Psoas muscle (tissue), 8 donors: ENCODE measurements around the gene RPP14. TPM values are rescaled to one million over a fixed set of nuclear protein-coding genes. Genes with fewer than 3 reads are reported as not detected.
"Not testable (repeated sequence)": the region's sequence is repeated elsewhere in the genome, so short reads cannot be mapped to it uniquely, and the experiment has no call there.

Experiments used
- ATAC-seq, 4 donors: fragments of 200-7000 bp; cut with Tn5 transposase; one replicate each; pipeline ENCODE4 v1.9.1; 2020; ENCODE audit warnings: moderate library complexity in 3 of 4, mild to moderate bottlenecking in 2 of 4
- DNase-seq, 2 donors: peaks; one replicate each; pipeline ENCODE4 v3.0.0-alpha.2; 2020
- H3K27ac ChIP-seq: fragments of 200-600 bp; one replicate; pipeline ENCODE4 v1.8.0; 2022
- H3K27me3 ChIP-seq, 3 donors: fragments of 200-600 bp in 1 of 3; one replicate each; pipeline versions ENCODE4 v1.6.1 to v1.8.0; 2013 to 2022; ENCODE audit warnings: low read length in 2 of 3, mild to moderate bottlenecking in 2 of 3, moderate library complexity in 1 of 3; ENCODE audit not compliant: insufficient read depth in 3 of 3
- H3K36me3 ChIP-seq, 2 donors: fragments of 200-600 bp in 1 of 2; one replicate each; pipeline versions ENCODE4 v1.6.1 to v1.8.0; 2013 to 2022; ENCODE audit warnings: low read depth in 1 of 2, mild to moderate bottlenecking in 1 of 2, moderate library complexity in 1 of 2; ENCODE audit not compliant: insufficient read depth in 1 of 2
- H3K4me1 ChIP-seq: fragments of 200-600 bp; one replicate; pipeline ENCODE4 v1.8.0; 2022
- H3K4me3 ChIP-seq: fragments of 200-600 bp; one replicate; pipeline ENCODE4 v1.8.0; 2022; ENCODE audit warnings: mild to moderate bottlenecking
- H3K9me3 ChIP-seq: fragments of 200-600 bp; one replicate; pipeline ENCODE4 v1.8.0; 2022
- CTCF ChIP-seq: fragments of 200-600 bp; IDR thresholded peaks from one replicate; pipeline ENCODE4 v1.8.0; 2022; ENCODE audit warnings: antibody characterized with exemption
- WGBS, 3 donors: extraction: QIAGEN DNeasy Blood & Tissue Kit; methylation state at CpG; one replicate each; pipeline versions ENCODE4 v1.1.6 to v1.1.7; 2013; 5-methylcytosine and 5-hydroxymethylcytosine counted together
- intact Hi-C, 2 donors: fragments of 100-400 bp; cut with DNase I; formaldehyde crosslinking; loops; one replicate each; pipeline versions ENCODE4 v1.11.0 to v1.14.2; 2022
- polyA plus RNA-seq, 3 donors: library from polyadenylated mRNA; stranded (reverse); fragments of 200-250 nt; gene quantifications; one replicate each; pipeline ENCODE4 v1.2.3, GENCODE V29; 2013
- total RNA-seq, 4 donors: library from RNA; stranded (reverse); fragmentation: NEBNext Ultra II Directional in 2 of 4; extraction: Animal tissue kit (Norgen Biotek cat#: 25700) in 2 of 4; gene quantifications; one replicate each; pipeline versions ENCODE4 v1.2.1 to v1.2.4, GENCODE V29; 2021 to 2023
- donor health status: healthy with polysubstance abuse.
- donor health status: DM: no; HTN: no; CAD: no; lungs with moderate emphysema.
- donor health status: Bipolar disorder and iron deficiency.
- donor health status: healthy.
- donor health status: DM: yes; HTN: yes; CAD: no.
- donor health status: DM: no; HTN: no; CAD: no.
- donor health status: DM: no; HTN: no; CAD: no.
- donor health status: DM: yes; HTN: yes; CAD: no.

The RPP14 gene
- total and polyA plus RNA-seq, 7 donors, result 17.3 to 36.6 (median 28.0) TPM

DNA sequence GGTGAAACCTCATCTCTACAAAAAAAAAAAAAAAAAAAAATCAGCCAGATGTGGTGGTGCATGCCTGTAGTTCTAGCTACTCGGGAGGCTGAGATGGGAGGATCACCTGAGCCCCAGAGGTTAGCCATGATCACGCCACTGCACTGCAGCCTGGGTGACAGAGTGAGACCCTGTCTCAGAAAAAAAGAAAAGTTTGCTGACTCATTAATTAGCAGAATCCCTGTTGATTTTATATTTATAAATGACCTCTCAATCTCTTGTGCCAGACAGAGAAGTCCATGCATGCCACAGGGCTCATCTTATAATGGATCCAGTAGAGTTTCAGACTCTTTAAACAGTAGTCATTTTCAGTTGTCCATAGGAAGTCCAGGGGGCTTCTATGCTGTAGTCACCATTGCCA lies 35.6 kb upstream of the RPP14 start:
- no peak overlapping the region for H3K4me3 ChIP-seq
- H3K36me3 ChIP-seq, result peaks cover 0 to 33% of the 10 kb centered on the region in 2 donors
- DNase-seq (no peak), ATAC-seq (no peak)
- no peaks in the 10 kb centered on the region for H3K4me1 ChIP-seq
- no peaks in the 10 kb centered on the region for H3K27me3 ChIP-seq
- no peaks in the 10 kb centered on the region for H3K9me3 ChIP-seq
- 95 to 98% (median 98%) methylated on average over 2 of the region's 2 CpGs for WGBS, 3 donors
- intact Hi-C loops, result no loop called here
- H3K27ac ChIP-seq, result no peak overlapping the region
- TF ChIP-seq CTCF, result no peak

- ATAC-seq (peak in 3 of 4 donors; percentile 24 to 63 (median 48)), DNase-seq (no peak)
- intact Hi-C loops, result no loop called here
- Histone ChIP-seq H3K27me3 (no peaks in the 10 kb centered on the region), H3K9me3 (no peaks in the 10 kb centered on the region), H3K36me3 (peaks cover 0 to 36% of the 10 kb centered on the region in 2 donors), H3K4me1 (no peaks in the 10 kb centered on the region), H3K27ac (no peak overlapping the region), H3K4me3 (no peak overlapping the region)
- TF ChIP-seq CTCF, result no peak
- WGBS, 3 donors, result 53 to 81% (median 53%) methylated on average over 7 of the region's 7 CpGs
Measured at GRCh38 chr3:58271901-58272501, 34.0 kb upstream of the RPP14 start.

- H3K36me3 ChIP-seq, result peaks cover 0 to 27% of the 10 kb centered on the region in 2 donors
Measured at GRCh38 chr3:58272891-58273290, 33.2 kb upstream of the RPP14 start.

GRCh38 chr3:58273362-58273761 lies 32.7 kb upstream of the RPP14 start:
- H3K36me3 ChIP-seq, result peaks cover 0 to 22% of the 10 kb centered on the region in 2 donors
- H3K27me3 ChIP-seq, DNase-seq, H3K27ac ChIP-seq, intact Hi-C loops, H3K4me3 ChIP-seq, H3K9me3 ChIP-seq, ATAC-seq, H3K4me1 ChIP-seq: not testable (repeated sequence)
- WGBS, 3 donors, result 88 to 93% (median 92%) methylated on average over 3 of the region's 3 CpGs

More at GRCh38 chr3:58272891-58273290, 33.2 kb upstream of the RPP14 start:
- intact Hi-C loops, result no loop called here
- Histone ChIP-seq H3K4me3 (no peak overlapping the region), H3K27me3 (no peaks in the 10 kb centered on the region), H3K9me3 (no peaks in the 10 kb centered on the region), H3K4me1 (no peaks in the 10 kb centered on the region), H3K27ac (no peak overlapping the region)
- 92 to 94% (median 93%) methylated on average over 3 of the region's 3 CpGs for WGBS, 3 donors
- TF ChIP-seq CTCF, result no peak
- ATAC-seq (no peak), DNase-seq (no peak)

DNA sequence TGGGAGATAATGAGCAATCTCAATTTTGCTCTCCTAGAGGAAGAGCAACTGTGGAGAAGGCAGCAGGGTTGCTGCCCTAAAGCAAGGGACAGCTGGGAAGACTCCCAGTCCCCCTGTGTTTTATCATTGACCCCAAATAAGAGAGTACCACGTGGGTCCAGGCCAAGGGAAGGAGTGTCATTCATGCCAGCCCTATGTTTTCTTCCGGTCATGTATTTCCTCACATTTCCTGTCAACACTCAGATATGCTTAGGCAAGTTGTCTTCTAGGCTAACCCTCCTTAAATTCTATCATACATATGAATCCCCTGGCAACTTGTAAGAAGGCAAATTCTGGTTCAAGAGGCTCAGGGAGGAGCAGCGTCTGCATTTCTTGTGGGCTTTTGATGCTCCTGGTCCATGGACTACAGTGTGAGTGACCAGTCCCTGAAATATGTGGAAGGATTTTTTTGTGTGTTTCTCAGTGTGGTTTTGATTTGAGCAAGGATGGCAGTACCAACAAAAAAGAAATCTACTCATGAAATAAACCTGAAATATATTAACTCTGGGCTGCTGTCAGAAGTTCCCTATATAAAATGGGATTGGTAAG lies 31.9 kb upstream of the RPP14 start:
- Histone ChIP-seq H3K4me3 (no peak overlapping the region), H3K9me3 (no peaks in the 10 kb centered on the region), H3K36me3 (peaks cover 0 to 20% of the 10 kb centered on the region in 2 donors), H3K27me3 (no peaks in the 10 kb centered on the region), H3K4me1 (no peaks in the 10 kb centered on the region), H3K27ac (no peak overlapping the region)
- TF ChIP-seq CTCF, result no peak
- 71 to 74% (median 71%) methylated on average over 3 of the region's 3 CpGs for WGBS, 3 donors
- intact Hi-C loops, result no loop called here
- peak in 1 of 4 donors; percentile 22 for ATAC-seq
- no peak for DNase-seq
